Mesothelial cell of epicardium (in vitro differentiated cells): ENCODE data around the gene DOK6. TPM values are rescaled to one million over a fixed set of nuclear protein-coding genes. Genes with fewer than 3 reads are reported as not detected.

Source experiments
- DNase-seq, 2 experiments: peaks; one replicate each; pipeline ENCODE4 v3.0.0; 2021; ENCODE audit warnings: low spot score in 2 of 2; ENCODE audit not compliant: unreplicated experiment in 2 of 2
- H3K27ac Mint-ChIP-seq: 2 replicates; pipeline ENCODE4 v1.8.0; 2021; ENCODE audit warnings: mixed read lengths
- H3K27me3 Mint-ChIP-seq: 2 replicates; pipeline ENCODE4 v1.8.0; 2021; ENCODE audit warnings: low read depth, mixed read lengths
- H3K36me3 Mint-ChIP-seq: 2 replicates; pipeline ENCODE4 v1.8.0; 2021; ENCODE audit warnings: mixed read lengths
- H3K4me1 Mint-ChIP-seq: 2 replicates; pipeline ENCODE4 v1.8.0; 2021; ENCODE audit warnings: mixed read lengths
- H3K4me3 Mint-ChIP-seq: 2 replicates; pipeline ENCODE4 v1.8.0; 2021; ENCODE audit warnings: mild to moderate bottlenecking, moderate library complexity, mixed read lengths
- H3K9me3 Mint-ChIP-seq: 2 replicates; pipeline ENCODE4 v1.8.0; 2021; ENCODE audit warnings: mixed read lengths
- total RNA-seq: library from RNA; stranded (reverse); gene quantifications from 3 replicates; pipeline ENCODE4 v1.2.1, GENCODE V29; 2021
- TF ChIP-seq, protein P1 (sequence below): fragments of 200-600 bp; sonication (generic); IDR thresholded peaks from one replicate; pipeline ENCODE4 v1.5.0; 2021; ENCODE audit warnings: antibody characterized with exemption; ENCODE audit not compliant: unreplicated experiment

Gene DOK6
- total RNA-seq, 1 donor from 2014 or later, result 4.9 TPM

DNA sequence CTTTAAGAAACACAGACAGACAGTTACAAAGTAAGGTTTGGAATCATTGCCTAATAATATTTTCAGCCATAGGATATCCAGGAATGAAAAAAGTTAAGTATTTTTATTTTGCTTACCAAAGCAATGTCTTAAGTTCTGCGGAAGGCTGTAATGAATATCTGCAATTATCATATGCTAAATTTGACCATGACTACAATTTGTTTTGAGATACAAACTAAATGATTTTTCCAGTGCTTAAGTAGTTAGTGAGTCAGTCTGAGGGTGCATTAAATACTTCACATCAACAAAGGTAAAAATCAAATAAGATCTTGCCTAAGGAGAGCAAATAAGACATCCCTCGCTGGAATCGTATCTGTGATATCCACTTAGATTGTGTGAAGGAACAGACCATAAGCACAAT is 297.0 kb downstream of the DOK6 start:
- Mint-ChIP-seq H3K36me3 (peaks cover 2% of the 10 kb centered on the region), H3K27me3 (no peaks in the 10 kb centered on the region), H3K27ac (no peak overlapping the region), H3K4me1 (no peaks in the 10 kb centered on the region), H3K9me3 (peaks cover 4% of the 10 kb centered on the region), H3K4me3 (no peak overlapping the region)
- DNase-seq, result no peak
- TF ChIP-seq, protein P1, sequence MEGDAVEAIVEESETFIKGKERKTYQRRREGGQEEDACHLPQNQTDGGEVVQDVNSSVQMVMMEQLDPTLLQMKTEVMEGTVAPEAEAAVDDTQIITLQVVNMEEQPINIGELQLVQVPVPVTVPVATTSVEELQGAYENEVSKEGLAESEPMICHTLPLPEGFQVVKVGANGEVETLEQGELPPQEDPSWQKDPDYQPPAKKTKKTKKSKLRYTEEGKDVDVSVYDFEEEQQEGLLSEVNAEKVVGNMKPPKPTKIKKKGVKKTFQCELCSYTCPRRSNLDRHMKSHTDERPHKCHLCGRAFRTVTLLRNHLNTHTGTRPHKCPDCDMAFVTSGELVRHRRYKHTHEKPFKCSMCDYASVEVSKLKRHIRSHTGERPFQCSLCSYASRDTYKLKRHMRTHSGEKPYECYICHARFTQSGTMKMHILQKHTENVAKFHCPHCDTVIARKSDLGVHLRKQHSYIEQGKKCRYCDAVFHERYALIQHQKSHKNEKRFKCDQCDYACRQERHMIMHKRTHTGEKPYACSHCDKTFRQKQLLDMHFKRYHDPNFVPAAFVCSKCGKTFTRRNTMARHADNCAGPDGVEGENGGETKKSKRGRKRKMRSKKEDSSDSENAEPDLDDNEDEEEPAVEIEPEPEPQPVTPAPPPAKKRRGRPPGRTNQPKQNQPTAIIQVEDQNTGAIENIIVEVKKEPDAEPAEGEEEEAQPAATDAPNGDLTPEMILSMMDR, result no peak

- DNase-seq, result no peak
- no peak overlapping the region for H3K27ac Mint-ChIP-seq
- peaks cover 4% of the 10 kb centered on the region for H3K9me3 Mint-ChIP-seq
- H3K36me3 Mint-ChIP-seq, result peaks cover 2% of the 10 kb centered on the region
- H3K27me3 Mint-ChIP-seq, result no peaks in the 10 kb centered on the region
- H3K4me1 Mint-ChIP-seq, result no peaks in the 10 kb centered on the region
- no peak overlapping the region for H3K4me3 Mint-ChIP-seq
- TF ChIP-seq, protein P1, result no peak
Observed at GRCh38 chr18:69701305-69701704, 300.6 kb downstream of the DOK6 start.

- no peak overlapping the region for H3K4me3 Mint-ChIP-seq
- no peak for DNase-seq
- no peaks in the 10 kb centered on the region for H3K27me3 Mint-ChIP-seq
- no peaks in the 10 kb centered on the region for H3K4me1 Mint-ChIP-seq
- TF ChIP-seq, protein P1, result no peak
- peaks cover 2% of the 10 kb centered on the region for H3K36me3 Mint-ChIP-seq
- H3K9me3 Mint-ChIP-seq, result peaks cover 4% of the 10 kb centered on the region
- no peak overlapping the region for H3K27ac Mint-ChIP-seq
Observed at GRCh38 chr18:69703461-69703860, 302.8 kb downstream of the DOK6 start.

GRCh38 chr18:69705987-69706386 is 305.3 kb downstream of the DOK6 start:
- no peaks in the 10 kb centered on the region for H3K4me1 Mint-ChIP-seq
- no peak overlapping the region for H3K4me3 Mint-ChIP-seq
- no peaks in the 10 kb centered on the region for H3K36me3 Mint-ChIP-seq
- H3K9me3 Mint-ChIP-seq, result no peaks in the 10 kb centered on the region
- TF ChIP-seq, protein P1, result no peak
- H3K27ac Mint-ChIP-seq, result no peak overlapping the region
- DNase-seq, result no peak
- no peaks in the 10 kb centered on the region for H3K27me3 Mint-ChIP-seq

GRCh38 chr18:69708844-69709243 is 308.2 kb downstream of the DOK6 start:
- peaks cover 5% of the 10 kb centered on the region for H3K9me3 Mint-ChIP-seq
- H3K4me1 Mint-ChIP-seq, result no peaks in the 10 kb centered on the region
- TF ChIP-seq, protein P1, result no peak
- no peak overlapping the region for H3K27ac Mint-ChIP-seq
- no peaks in the 10 kb centered on the region for H3K36me3 Mint-ChIP-seq
- H3K4me3 Mint-ChIP-seq, result no peak overlapping the region
- H3K27me3 Mint-ChIP-seq, result no peaks in the 10 kb centered on the region
- no peak for DNase-seq

DNA sequence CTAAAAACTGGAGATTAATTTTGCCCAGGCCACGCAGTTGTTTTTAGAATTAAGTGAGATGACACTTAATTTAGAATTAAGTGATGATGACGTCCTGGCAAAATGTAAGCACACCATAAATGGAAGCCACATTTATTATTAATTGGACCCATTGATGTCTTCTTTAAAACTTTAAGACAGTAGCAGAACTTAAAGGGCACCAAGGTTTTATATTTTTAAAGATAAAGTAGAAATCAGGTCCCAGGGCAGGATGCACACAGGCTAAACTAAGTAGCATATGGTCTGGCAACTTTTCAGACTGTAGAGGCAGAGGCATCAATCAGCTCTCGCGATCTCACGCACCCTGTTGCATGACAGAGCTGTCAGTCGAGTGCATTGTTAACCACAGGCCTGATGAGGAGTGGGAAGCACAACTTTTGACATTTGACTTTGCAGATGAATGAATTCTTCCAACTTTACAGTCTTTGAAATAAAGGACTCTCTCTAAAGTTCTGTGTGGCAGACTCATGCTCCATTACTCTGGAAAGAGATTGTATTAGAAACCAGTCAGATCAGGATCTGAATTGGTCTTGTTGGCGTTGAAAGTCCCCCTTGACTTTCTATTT is 314.6 kb downstream of the DOK6 start:
- TF ChIP-seq, protein P1, result no peak
- H3K4me1 Mint-ChIP-seq, result no peaks in the 10 kb centered on the region
- H3K36me3 Mint-ChIP-seq, result peaks cover 14% of the 10 kb centered on the region
- no peak overlapping the region for H3K4me3 Mint-ChIP-seq
- H3K9me3 Mint-ChIP-seq, result peaks cover 37% of the 10 kb centered on the region
- H3K27ac Mint-ChIP-seq, result no peak overlapping the region
- H3K27me3 Mint-ChIP-seq, result no peaks in the 10 kb centered on the region
- DNase-seq, result no peak
